Stimulated activated CD8-positive, alpha-beta memory T cell treated with anti-CD3 and anti-CD28 coated beads, Interleukin-7, amount 100 ng/mL, for 1 hour (primary cell): Measurements from ENCODE around the gene TCAP.

Experiments used
- DNase-seq, 2 donors: peaks; one replicate each; pipeline ENCODE4 v3.0.0-alpha.2; 2020; ENCODE audit warnings: low read depth in 2 of 2

TCAP gene

GRCh38 chr17:39648616-39649366 lies 16.4 kb upstream of the TCAP start:
- no peak for DNase-seq

GRCh38 chr17:39650121-39650579 lies 15.0 kb upstream of the TCAP start:
- no peak for DNase-seq

- no peak for DNase-seq
Measured at GRCh38 chr17:39651923-39652586, 13.1 kb upstream of the TCAP start.

- no peak for DNase-seq
Measured at GRCh38 chr17:39652587-39653315, 12.4 kb upstream of the TCAP start.

GRCh38 chr17:39653316-39653661 lies 11.9 kb upstream of the TCAP start:
- no peak for DNase-seq

DNA sequence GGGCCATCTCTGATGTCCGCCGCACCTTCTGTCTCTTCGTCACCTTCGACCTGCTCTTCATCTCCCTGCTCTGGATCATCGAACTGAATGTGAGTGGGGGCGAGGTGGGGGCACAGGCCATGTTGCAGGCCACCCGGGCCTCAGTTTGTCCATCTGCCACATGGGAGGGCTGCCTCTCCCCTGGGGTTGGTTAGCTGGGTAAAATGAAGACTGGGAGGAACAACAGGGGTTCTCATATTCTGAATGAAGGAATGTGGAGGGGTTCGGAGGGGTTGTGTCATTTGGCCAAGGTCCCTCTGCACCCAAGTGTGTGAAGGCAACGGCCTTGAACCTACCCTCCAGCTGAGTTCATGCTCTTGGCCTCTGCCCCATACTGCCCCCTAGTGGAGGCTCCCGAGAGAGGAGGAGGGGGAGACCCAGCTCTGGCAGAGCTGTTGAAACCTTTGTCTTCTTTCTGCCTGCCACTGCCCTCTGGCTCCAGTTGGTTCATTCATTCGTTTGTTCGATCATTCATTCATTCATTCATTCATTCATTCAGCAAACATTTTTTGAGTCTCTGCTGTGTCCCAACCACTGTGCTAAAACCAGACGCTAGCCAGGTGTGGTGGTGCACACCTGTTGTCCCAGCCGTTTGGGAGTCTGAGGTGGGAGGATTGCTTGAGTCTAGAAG lies 11.4 kb upstream of the TCAP start:
- DNase-seq, result peak; percentile 43 to 70

- no peak for DNase-seq
Measured at GRCh38 chr17:39655105-39655504, 10.0 kb upstream of the TCAP start.

- no peak for DNase-seq
Measured at GRCh38 chr17:39658346-39658745, 6.8 kb upstream of the TCAP start.

GRCh38 chr17:39658760-39659159 lies 6.4 kb upstream of the TCAP start:
- no peak for DNase-seq

GRCh38 chr17:39659279-39660010 lies 5.7 kb upstream of the TCAP start:
- DNase-seq, result no peak

- no peak for DNase-seq
Measured at GRCh38 chr17:39660011-39660360, 5.2 kb upstream of the TCAP start.

DNA sequence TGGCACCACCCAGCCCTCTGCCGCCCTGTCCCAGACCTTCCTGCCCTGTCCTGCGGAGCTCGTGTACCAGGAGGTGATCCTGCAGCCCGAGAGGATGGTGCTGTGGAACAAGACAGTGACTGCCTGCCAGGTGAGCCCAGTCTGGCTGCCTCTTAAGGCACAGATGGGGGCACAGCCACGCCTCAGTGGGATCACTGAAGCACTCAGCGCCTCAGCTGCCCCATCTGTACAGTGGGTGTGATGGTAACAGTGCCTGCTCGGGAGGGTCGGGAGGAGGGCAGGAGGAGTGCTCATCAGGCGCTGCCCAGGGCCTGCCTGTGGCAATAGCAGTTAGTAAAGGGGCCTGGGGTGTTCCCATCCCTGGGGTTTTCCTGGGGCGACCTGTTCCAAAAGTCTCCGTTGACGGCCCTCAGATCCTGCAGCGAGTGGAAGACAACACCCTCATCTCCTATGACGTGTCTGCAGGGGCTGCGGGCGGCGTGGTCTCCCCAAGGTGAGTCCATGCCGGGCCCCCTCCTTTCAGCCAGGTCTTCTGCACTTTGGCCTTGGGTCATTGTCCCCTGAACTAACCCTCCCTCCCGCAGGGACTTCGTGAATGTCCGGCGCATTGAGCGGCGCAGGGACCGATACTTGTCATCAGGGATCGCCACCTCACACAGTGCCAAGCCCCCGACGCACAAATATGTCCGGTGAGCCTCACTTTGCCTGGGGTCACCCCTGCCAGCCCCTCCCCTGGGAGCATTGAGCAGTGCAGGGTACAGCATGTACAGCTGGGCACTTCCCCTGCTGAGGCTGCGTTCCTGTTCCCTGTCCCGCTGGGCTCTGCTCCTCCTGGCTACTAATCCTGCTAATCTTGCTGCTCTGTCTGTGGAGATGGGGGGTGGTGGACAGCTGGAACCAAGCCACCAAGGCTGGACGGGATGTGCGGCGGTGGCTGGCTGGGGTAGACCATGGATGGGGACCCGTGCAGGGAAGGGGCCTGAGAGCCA lies 4.5 kb upstream of the TCAP start:
- no peak for DNase-seq

DNA sequence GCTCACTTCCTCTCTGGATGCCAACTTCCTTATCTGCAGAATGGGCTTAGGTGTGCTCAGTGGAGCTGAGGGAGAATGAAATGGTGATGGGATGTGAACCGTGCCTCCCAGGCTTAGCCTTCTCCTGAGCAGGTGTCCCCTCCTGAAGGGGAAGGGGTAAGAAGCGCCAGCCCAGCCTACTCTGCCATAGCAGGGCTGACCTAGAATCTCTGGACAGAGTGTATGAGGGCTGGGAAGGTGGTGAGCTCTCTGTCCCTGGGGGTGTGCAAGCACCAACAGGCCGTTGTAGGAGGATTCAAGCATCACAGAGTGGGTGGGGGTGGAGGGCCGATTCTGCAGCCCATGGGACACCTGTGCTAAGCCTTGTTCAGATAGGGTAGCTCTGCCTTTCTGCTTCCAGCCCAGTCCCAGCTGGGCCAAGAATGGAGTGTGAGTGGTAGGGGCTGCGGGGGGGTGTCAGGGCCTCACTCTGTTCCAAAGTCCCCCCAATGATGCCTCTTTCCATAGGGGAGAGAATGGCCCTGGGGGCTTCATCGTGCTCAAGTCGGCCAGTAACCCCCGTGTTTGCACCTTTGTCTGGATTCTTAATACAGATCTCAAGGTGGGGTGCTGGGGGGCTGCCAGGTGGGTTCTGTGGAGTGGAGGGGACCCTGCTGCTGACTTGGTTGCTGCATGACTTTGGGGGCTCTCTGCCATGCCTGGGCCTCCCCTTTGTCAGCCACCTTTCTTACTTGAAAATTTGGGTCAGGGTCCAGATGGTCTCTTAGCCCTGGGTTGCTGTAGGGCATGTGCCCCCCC lies 3.2 kb upstream of the TCAP start:
- no peak for DNase-seq

- no peak for DNase-seq
Measured at GRCh38 chr17:39662551-39663339, 2.4 kb upstream of the TCAP start.

DNA sequence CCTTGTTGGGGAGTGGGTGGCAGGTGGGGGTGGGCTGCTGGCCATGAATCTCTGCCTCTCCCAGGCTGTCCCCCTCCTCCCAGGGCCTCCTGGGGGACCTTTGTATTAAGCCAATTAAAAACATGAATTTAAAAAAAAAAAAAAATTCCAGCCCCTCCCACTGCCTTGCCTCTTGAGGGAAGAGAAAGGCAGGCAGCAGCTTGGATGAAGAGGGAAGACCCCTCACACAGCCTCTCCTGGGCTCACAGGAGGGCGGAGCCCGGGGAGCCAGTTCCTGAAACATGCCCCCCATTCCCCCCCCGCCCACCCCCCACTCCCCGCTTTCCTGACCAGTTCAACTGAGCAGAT lies 1.8 kb upstream of the TCAP start:
- no peak for DNase-seq

GRCh38 chr17:39663688-39664580 lies 1.2 kb upstream of the TCAP start:
- DNase-seq, result no peak

DNA sequence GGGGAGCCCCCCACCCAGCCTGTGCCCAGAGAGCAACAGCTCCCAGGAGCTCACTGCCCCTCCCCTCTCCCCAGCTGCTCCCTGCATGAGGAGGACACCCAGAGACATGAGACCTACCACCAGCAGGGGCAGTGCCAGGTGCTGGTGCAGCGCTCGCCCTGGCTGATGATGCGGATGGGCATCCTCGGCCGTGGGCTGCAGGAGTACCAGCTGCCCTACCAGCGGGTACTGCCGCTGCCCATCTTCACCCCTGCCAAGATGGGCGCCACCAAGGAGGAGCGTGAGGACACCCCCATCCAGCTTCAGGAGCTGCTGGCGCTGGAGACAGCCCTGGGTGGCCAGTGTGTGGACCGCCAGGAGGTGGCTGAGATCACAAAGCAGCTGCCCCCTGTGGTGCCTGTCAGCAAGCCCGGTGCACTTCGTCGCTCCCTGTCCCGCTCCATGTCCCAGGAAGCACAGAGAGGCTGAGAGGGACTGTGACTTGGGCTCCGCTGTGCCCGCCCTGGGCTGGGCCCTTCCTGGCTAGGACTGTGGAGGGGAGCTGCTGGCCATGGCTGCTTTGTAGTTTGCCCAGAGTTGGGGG lies 584 bp downstream of the TCAP start:
- DNase-seq, result no peak

- no peak for DNase-seq
Measured at GRCh38 chr17:39666231-39666600, 1.1 kb downstream of the TCAP start.
